Ecto neural progenitor cell (in vitro differentiated cells): ENCODE measurements around the gene KCNH4.
"Not testable (repeated sequence)": the region's sequence is repeated elsewhere in the genome, so short reads cannot be mapped to it uniquely, and the experiment has no call there.

Experiments used
- DNase-seq: peaks from one replicate; pipeline ENCODE4 v3.0.0-alpha.2; 2018; ENCODE audit warnings: low spot score

KCNH4 gene

DNA sequence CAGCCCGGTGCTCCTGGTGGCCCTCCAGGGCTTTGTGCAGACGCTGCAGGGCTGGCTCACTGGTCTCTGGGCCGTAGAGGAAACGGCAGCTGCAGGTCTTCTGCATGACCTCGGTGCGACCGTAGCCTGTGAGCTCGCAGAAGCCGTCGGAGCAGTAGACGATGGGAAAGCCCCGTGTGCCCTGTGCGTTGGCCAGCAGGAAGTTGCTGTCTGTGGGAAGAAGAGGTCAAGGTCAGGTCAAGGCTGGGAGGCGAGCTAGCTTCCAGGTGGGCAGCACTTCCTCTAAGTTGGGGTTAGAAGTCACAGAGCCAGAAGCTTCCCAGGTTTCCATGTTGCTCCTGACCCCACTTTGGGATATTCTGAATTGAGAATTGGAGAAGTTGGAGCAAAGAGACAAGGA, 2.1 kb downstream of the KCNH4 start:
- no peak for DNase-seq

DNA sequence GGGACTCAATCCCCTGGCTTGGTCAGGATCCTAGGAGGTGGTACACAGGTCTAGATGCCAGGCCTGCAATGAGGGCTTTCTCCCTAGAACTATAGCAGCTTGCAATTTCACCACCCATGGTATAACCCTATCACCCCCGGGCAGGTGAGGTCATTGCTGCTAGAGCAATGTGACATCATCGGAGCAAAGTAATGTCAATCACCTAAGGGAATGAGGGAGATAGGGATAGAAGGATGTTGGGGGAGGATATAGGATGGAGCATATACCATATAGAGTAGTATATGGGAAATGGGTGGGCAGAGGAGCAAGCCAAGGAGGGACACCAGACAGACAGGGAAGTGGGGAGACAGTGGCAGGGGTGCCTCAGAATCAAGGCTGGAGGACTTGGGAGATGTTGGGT, 3.3 kb downstream of the KCNH4 start:
- no peak for DNase-seq

DNA sequence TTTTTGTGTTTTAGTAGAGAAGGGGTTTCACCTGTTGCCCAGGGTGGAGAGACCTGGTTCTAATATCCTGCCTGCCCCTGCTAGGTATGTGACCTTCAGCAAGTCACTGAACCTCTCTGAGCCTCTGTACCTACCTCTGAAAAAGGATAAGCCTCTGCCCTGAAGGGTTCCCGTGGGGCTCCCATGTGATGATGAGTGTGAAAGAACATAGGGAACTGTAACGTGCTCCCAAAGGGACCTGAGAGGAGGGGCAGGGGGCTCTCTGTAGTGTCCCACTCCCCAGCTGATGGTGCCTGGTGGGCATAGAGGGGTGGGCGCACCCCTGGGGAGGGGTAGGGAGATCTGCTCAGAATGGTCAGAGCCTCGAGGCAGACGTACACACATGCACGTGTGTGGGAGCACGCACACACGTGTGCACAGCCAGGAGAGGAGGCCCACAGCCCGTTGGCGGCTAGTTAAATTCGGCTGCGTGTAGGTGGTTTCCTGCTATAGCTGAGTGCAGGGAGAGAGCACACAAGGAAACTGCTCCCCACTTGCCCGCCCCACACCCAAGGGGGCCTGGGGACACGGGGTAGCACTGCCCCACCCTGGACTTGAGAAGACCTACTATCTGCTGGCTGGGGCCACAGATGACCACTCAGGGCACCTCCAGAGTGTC, 6.7 kb downstream of the KCNH4 start:
- DNase-seq: no peak

GRCh38 chr17:42171831-42172230, 9.1 kb downstream of the KCNH4 start:
- DNase-seq: no peak

DNA sequence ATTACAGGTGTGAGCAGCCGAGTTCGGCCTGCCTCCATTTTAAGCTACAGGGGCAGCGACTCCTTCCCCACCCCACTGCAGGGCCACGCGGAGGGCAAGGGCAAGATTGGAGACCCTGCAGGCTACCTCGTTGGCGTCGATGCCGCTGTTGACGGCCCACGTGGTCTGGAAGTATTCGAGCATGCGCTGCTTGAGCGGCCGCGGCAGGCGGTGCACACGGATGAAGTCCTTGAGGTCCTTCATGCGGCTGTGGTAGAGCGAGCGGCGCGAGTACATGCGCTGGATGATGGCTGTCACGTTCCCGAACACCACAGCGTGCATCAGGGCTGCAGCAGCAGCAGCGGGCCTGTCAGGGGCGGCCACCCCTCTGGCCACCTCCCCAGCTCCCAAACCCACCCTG, 11.6 kb downstream of the KCNH4 start:
- no peak for DNase-seq

GRCh38 chr17:42167807-42168206, 13.1 kb downstream of the KCNH4 start:
- DNase-seq: no peak

DNA sequence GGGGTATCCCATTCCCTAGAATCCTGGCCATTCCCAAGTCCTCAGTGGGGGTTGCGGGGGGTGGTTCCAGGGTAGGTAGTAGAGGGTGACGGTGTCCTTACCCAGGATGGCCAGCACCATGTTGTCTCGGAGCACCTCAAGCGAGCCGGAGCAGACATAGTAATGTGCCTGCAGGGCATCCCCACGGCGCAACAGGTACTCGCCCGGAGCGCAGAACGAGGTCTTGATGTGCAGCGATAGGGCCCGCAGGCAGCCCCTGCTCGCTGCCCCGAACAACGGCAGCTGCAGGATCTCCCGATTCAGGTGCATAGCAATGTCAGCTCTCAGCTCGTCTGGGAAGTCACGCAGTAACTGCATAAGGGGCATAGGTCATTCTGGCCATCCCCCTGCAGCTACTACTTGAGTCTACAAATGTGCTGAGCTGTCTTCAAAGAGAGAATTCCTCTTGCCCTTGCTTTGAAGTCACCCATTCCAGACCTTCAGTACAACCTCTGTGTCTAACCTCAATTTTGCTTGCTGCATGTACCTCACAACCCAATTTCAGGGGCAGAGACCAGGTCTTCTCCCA, 14.7 kb downstream of the KCNH4 start:
- DNase-seq: no peak

- DNase-seq: no peak
These were observed 15.2 kb downstream of the KCNH4 start for GRCh38 chr17:42165751-42166150.

DNA sequence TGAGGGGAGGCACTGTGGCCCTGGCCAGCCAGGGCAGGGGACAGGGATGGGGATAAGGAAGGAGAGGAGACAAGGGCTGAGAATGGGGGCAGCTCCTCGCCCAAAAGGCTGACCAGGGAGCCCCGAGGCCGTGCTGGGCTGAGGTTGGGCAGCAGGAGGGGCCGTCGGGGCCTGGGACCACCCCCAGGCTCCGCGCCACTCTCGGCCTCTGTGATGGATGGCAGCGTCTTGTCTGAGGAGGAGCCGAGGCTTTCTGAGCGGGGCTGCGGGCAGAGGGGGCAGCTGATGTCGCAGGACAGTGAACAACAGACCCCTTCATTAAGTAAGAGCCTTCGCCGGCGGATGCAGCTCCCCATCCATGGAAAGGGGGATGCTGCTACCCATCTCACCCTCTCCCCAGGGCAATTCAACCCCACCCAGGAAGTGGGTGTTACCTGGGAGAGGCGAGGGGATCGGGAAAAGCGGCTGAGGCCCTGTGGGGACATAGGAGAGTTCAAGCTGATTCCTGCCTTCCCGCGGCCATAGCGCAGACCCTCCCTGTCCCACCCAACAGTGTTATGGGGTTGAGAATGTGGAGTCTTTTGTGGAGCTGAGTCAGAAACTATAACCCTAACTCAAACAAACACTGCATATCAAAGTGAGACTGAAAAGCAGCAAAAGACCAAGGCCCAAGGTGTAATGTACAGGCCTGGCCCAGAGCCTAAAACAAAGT, 17.1 kb downstream of the KCNH4 start:
- DNase-seq: no peak

DNA sequence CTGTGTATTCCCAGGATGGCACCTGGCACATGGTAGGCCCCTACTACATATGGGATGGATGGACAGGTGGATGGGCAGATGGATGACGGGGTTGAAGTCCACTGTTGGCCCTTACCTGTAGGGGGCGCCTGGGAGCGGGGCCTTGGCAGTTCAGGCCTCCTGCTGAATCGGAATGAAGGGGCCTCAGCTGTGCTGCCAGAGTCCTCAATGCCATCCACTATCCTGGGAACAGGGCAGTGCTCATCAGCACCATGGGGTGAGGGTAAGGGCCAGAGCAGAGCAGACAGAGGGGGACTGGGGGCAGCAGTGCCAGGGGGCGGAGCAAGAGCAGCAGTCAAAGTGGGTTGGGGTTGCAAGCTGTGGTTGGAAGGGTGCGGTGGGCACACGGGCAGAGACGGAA, 17.8 kb downstream of the KCNH4 start:
- peak; percentile 74 for DNase-seq

GRCh38 chr17:42160531-42160910, 20.4 kb downstream of the KCNH4 start:
- DNase-seq: no peak

GRCh38 chr17:42159796-42160530, 21.0 kb downstream of the KCNH4 start:
- no peak for DNase-seq

- DNase-seq: peak; percentile 73
These were observed 25.3 kb downstream of the KCNH4 start for GRCh38 chr17:42155614-42156045.

- no peak for DNase-seq
These were observed 26.8 kb downstream of the KCNH4 start for GRCh38 chr17:42153919-42154742.

DNA sequence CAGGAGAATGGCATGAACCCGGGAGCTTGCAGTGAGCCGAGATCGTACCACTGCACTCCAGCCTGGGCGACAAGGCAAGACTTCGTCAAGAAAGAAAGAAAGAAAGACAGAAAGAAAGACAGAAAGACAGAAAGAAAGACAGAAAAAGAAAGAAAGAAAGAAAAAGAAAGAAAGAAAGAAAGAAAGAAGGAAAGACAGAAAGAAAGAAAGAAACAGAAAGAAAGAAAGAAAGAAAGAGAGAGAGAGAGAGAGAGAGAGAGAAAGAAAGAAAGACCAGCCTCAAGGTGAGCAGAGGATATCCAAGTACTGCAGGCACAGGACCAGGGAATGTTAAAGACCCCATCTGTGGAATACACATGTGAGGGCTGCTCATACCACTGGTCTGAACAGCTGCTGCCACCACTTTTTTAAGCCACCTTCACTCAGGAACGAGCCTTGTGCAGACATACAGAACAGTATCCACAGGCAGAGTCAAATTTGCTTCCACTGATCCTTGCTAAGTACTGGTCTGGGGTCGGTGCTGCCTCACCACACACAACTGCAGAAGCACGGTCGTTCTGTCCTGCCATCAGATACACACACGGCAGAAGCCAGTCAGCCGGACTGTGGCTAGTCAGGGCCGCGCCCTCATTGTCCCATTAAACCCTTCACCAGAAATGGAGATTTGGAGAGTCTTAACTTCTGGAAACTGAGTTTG, 33.9 kb downstream of the KCNH4 start:
- no peak for DNase-seq

- DNase-seq: not testable (repeated sequence)
These were observed 37.8 kb downstream of the KCNH4 start for GRCh38 chr17:42143138-42143537.

DNA sequence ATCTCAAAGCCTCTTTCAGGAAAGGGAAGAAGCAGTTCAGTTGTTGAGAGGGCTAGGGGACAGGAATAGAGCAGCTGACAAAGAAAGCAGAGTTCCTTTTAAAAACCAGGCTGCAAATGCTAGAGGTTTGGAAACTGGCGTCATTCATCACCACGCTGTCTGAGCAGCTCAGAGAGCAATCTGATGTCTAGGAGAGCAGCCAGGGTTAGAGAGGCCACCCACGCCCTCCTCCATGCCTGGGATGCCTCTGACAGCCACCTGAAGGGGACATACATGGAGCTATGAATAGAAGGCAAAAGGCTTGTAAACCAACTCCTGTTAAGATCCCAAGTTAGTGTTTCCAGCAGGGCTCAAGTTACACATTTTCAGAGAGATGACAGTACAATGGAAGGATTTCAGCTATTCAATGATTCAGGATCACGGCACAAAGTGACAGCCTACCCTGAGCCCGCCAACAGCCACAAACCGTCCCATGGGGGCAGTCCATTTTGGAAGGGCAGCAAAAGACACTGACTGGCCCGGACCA, 38.5 kb downstream of the KCNH4 start:
- DNase-seq: no peak

GRCh38 chr17:42141382-42141781, 39.6 kb downstream of the KCNH4 start:
- no peak for DNase-seq

- DNase-seq: not testable (repeated sequence)
These were observed 40.3 kb downstream of the KCNH4 start for GRCh38 chr17:42140690-42141089.

GRCh38 chr17:42138749-42139492, 42.0 kb downstream of the KCNH4 start:
- no peak for DNase-seq
